NOMO-1 (cell line): ENCODE results near the gene IP6K1.
A peak's percentile ranks its signal among the peaks of the same experiment; 100 is the strongest.
"Not testable (repeated sequence)": the region's sequence is repeated elsewhere in the genome, so short reads cannot be mapped to it uniquely, and the experiment has no call there.

Experiments used
- DNase-seq, 2 experiments: peaks; one replicate each; lab custom pipeline; 2025; ENCODE audit not compliant: unreplicated experiment in 2 of 2; lab: John Stamatoyannopoulos, UW

Gene IP6K1

GRCh38 chr3:49786357-49787181 is at the start of gene IP6K1:
Gene IP6K1 (minus strand): TSS chr3:49786542. CDS start chr3:49748040, 38,502 bp downstream.
- DNase-seq = peak; percentile 99

- DNase-seq = no peak
Observed at GRCh38 chr3:49831341-49831740, 45.0 kb upstream of the IP6K1 start.

GRCh38 chr3:49826016-49826415 is 39.7 kb upstream of the IP6K1 start:
- no peak for DNase-seq

GRCh38 chr3:49823131-49823530 is 36.8 kb upstream of the IP6K1 start:
- not testable (repeated sequence) for DNase-seq

- DNase-seq = peak; percentile 61 to 88
Observed at GRCh38 chr3:49813497-49814174, 27.3 kb upstream of the IP6K1 start, which contains the start of gene UBA7. Gene UBA7 (minus strand): TSS chr3:49813953. CDS start chr3:49813787, 166 bp downstream.

GRCh38 chr3:49812916-49813496 is 26.7 kb upstream of the IP6K1 start:
- no peak for DNase-seq

- DNase-seq = no peak
Observed at GRCh38 chr3:49807431-49808114, 21.2 kb upstream of the IP6K1 start.

GRCh38 chr3:49806850-49807249 is 20.5 kb upstream of the IP6K1 start:
- no peak for DNase-seq

- peak; percentile 58 to 75 for DNase-seq
Observed at GRCh38 chr3:49805897-49806701, 19.8 kb upstream of the IP6K1 start.

- DNase-seq = peak; percentile 59 to 86
Observed at GRCh38 chr3:49805367-49805782, 19.0 kb upstream of the IP6K1 start.

GRCh38 chr3:49804141-49805041 is 18.0 kb upstream of the IP6K1 start:
- DNase-seq = no peak

GRCh38 chr3:49803465-49804140 is 17.3 kb upstream of the IP6K1 start:
- peak; percentile 57 to 75 for DNase-seq

- DNase-seq = peak; percentile 79 to 89
Observed at GRCh38 chr3:49802719-49803464, 16.6 kb upstream of the IP6K1 start, which contains the start of gene INKA1. Gene INKA1 (plus strand): TSS chr3:49803261. CDS start chr3:49803393, 132 bp downstream.

GRCh38 chr3:49801160-49801559 is 14.8 kb upstream of the IP6K1 start:
- DNase-seq = no peak

GRCh38 chr3:49799761-49800160 is 13.4 kb upstream of the IP6K1 start, which contains the start of gene CDHR4:
Gene CDHR4 (minus strand): TSS chr3:49799873. CDS start chr3:49799812, 61 bp downstream.
- peak in 1 of 2 experiments; percentile 2 for DNase-seq

- no peak for DNase-seq
Observed at GRCh38 chr3:49799105-49799504, 12.8 kb upstream of the IP6K1 start.
